Prostate gland (tissue), 2 donors: Measurements from ENCODE around the gene DSG2.

Experiments
- CTCF ChIP-seq, 4 experiments: fragments of 200-600 bp in 2 of 4; fragments of 450-650 bp in 2 of 4; sonication (generic) in 2 of 4; IDR thresholded peaks; 1 replicate in 3 of 4; 2 replicates in 1 of 4; pipeline ENCODE4 v1.5.1; 2016 to 2019; ENCODE audit warnings: antibody characterized with exemption in 4 of 4, mild to moderate bottlenecking in 2 of 4, moderate library complexity in 2 of 4
- POLR2A ChIP-seq: fragments of 450-650 bp; IDR thresholded peaks from one replicate; pipeline ENCODE4 v1.6.1; 2016; ENCODE audit warnings: antibody characterized with exemption, mild to moderate bottlenecking
- POLR2AphosphoS5 ChIP-seq: sonication (generic); formaldehyde crosslinking; IDR thresholded peaks from one replicate; pipeline ENCODE4 v1.6.1; 2017; ENCODE audit warnings: antibody characterized with exemption

- no peak for TF ChIP-seq POLR2AphosphoS5
- TF ChIP-seq POLR2A: no peak
- TF ChIP-seq CTCF (IDR thresholded peaks at IDR 0.05): no peak
Observed at GRCh38 chr18:31591113-31591512, 93.1 kb downstream of the DSG2 start.
